ENCODE data around the gene LAMC2.

Gene LAMC2

DNA sequence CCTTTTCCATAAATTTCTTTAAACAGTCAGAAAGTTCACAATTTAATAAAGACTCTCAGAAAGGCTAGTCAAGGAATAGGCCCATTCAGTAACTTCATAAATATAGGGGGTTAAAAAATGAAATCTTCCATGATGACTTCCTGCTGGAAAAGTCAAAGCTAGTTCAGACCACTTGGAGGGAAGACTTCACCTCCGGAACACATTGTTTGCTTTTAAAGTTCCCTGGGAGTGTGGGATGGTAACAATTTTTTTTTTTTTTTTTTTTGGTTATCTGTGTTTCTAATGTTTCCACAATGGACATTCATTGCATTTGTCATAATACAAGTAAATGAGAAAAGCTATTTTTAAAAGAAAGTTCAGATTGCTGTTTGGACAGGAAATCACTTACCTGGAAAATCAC, 18.4 kb upstream of the LAMC2 start:
- no peak for TF ChIP-seq ZFX (IDR thresholded peaks at IDR 0.05; ENCODE audit: borderline replicate concordance)
- TF ChIP-seq CTCF (IDR thresholded peaks at IDR 0.05), result no peak
- H3K27ac ChIP-seq, result no peak overlapping the region

DNA sequence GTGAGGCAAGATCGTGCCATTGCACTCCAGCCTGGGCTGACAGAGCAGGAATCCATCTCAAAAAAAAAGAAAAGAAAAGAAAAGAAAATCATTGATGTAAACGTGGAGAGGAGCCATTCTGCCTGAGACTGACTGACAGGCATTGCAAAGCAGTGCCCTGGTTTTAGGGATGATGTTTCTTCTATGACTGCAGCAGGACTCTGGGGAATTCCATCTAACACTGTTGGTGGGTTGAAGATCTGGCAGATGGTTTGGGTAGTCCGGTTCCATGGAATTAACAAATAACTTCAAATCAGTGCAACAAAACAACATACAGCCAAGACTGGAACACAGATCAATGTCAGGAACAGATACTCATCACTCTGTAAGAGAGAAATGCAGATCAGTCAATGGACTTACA, 17.8 kb upstream of the LAMC2 start:
- no peak for TF ChIP-seq CTCF (IDR thresholded peaks at IDR 0.05)
- TF ChIP-seq ZFX (IDR thresholded peaks at IDR 0.05; ENCODE audit: borderline replicate concordance), result no peak
- no peak overlapping the region for H3K27ac ChIP-seq

DNA sequence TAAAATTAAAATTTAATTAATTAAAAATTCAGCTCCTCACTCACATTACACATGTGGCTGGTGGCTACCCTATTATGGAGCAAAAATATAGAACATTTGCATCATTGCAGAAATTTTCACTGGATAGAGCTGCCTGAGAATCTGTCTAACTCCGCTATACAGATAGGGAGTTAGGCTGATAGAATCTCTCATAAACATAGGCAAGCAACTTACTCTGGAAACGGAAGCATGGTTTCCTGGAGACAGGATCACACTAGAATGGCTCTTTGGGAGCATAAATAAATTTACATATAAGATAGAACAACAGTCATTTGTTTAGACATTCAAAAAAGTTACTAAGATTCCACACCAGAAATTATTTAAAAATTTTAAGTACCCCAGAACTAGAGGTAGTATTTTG, 12.2 kb upstream of the LAMC2 start:
- no peak overlapping the region for H3K27ac ChIP-seq
- TF ChIP-seq CTCF (IDR thresholded peaks at IDR 0.05), result no peak
- no peak for TF ChIP-seq ZFX (IDR thresholded peaks at IDR 0.05; ENCODE audit: borderline replicate concordance)

GRCh38 chr1:183175631-183176030, 10.4 kb upstream of the LAMC2 start:
- TF ChIP-seq ZFX (IDR thresholded peaks at IDR 0.05; ENCODE audit: borderline replicate concordance) (no peak), CTCF (IDR thresholded peaks at IDR 0.05) (no peak)
- H3K27ac ChIP-seq, result no peak overlapping the region

DNA sequence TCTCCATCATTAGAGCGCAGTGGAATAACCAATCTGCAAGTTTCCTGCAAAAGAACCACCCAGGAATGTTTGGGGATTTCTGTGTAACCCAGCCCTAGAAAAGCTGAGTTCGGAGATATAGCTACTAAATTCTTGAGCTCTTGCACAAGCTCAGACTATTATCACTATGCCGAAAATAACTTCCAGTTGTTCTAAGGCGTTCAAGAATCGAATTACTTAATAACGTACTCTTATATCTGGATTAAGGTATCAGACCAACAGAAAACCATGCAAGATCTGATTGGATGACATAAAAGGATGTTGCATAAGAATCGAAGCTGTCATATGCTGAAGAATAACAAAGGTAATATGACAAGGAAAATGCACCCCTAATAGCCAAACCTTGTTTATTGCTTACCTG, 7.5 kb upstream of the LAMC2 start:
- H3K27ac ChIP-seq, result no peak overlapping the region
- TF ChIP-seq ZFX (IDR thresholded peaks at IDR 0.05; ENCODE audit: borderline replicate concordance) (no peak), CTCF (IDR thresholded peaks at IDR 0.05) (no peak)

DNA sequence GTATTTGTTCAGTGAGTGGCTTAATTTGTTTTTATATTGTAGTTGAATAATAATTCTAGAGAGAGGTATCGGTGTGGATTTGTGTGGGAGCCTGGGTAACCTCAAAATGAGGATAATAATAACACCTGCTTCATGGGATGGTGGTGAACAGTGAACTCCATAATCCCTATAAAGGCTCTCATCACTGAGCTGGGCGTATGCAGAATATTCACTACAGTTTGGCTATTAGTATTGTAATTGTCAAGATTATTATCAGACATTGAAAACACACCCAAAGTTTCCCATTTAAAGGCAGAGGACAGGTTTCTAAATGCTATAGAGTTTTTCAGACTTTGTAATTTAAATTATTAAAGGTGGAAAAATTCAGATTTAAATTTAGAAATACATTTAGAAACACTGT, 7.0 kb upstream of the LAMC2 start:
- H3K27ac ChIP-seq, result no peak overlapping the region
- TF ChIP-seq CTCF (IDR thresholded peaks at IDR 0.05) (no peak), ZFX (IDR thresholded peaks at IDR 0.05; ENCODE audit: borderline replicate concordance) (no peak)

DNA sequence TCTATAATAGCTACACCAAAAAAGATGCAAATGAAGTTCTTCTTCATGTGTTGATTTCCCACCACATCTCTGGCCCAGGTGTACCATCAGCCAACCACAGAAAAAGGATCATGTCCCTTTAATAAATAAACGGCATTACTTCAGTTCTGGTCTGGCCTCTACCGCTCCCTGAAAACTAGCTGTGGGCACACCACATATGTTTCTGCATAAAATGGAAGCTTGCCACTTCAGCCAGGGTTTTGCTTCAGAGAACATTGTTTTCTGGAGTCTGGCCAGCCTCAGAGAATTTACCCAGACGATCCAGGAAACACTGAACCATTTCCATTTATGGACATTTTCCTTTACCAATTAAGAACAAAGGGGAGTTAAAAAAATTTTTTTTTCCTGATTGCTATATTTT, 5.8 kb upstream of the LAMC2 start:
- TF ChIP-seq CTCF (IDR thresholded peaks at IDR 0.05) (no peak), ZFX (IDR thresholded peaks at IDR 0.05; ENCODE audit: borderline replicate concordance) (no peak)
- no peak overlapping the region for H3K27ac ChIP-seq
